ENCODE data around the gene HECTD4.

GRCh38 chr12:112192475-112192874, 189.8 kb downstream of the HECTD4 start:
- TF ChIP-seq, protein P1, sequence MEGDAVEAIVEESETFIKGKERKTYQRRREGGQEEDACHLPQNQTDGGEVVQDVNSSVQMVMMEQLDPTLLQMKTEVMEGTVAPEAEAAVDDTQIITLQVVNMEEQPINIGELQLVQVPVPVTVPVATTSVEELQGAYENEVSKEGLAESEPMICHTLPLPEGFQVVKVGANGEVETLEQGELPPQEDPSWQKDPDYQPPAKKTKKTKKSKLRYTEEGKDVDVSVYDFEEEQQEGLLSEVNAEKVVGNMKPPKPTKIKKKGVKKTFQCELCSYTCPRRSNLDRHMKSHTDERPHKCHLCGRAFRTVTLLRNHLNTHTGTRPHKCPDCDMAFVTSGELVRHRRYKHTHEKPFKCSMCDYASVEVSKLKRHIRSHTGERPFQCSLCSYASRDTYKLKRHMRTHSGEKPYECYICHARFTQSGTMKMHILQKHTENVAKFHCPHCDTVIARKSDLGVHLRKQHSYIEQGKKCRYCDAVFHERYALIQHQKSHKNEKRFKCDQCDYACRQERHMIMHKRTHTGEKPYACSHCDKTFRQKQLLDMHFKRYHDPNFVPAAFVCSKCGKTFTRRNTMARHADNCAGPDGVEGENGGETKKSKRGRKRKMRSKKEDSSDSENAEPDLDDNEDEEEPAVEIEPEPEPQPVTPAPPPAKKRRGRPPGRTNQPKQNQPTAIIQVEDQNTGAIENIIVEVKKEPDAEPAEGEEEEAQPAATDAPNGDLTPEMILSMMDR (IDR thresholded peaks at IDR 0.05): no peak
- TF ChIP-seq EZH2 (IDR thresholded peaks at IDR 0.05; ENCODE audit: borderline replicate concordance, insufficient read depth, low read depth, low read length, poor library complexity, severe bottlenecking): no peak

Measured in B cell (primary cell).